HL-60/S4 treated with retinoic acid at 250 ng/mL for 4 days and 3 days (cell line): Measurements from ENCODE around the gene OR10S1.
"Not testable (repeated sequence)": the region's sequence is repeated elsewhere in the genome, so short reads cannot be mapped to it uniquely, and the experiment has no call there.

Source experiments
- in situ Hi-C: fragments of 300-500 bp; cut with MboI; formaldehyde crosslinking; loops from 2 replicates; pipeline ENCODE4 v1.7.0; 2022; ENCODE audit warnings: low sequenced_read_pairs

The OR10S1 gene, protein sequence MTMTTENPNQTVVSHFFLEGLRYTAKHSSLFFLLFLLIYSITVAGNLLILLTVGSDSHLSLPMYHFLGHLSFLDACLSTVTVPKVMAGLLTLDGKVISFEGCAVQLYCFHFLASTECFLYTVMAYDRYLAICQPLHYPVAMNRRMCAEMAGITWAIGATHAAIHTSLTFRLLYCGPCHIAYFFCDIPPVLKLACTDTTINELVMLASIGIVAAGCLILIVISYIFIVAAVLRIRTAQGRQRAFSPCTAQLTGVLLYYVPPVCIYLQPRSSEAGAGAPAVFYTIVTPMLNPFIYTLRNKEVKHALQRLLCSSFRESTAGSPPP

DNA sequence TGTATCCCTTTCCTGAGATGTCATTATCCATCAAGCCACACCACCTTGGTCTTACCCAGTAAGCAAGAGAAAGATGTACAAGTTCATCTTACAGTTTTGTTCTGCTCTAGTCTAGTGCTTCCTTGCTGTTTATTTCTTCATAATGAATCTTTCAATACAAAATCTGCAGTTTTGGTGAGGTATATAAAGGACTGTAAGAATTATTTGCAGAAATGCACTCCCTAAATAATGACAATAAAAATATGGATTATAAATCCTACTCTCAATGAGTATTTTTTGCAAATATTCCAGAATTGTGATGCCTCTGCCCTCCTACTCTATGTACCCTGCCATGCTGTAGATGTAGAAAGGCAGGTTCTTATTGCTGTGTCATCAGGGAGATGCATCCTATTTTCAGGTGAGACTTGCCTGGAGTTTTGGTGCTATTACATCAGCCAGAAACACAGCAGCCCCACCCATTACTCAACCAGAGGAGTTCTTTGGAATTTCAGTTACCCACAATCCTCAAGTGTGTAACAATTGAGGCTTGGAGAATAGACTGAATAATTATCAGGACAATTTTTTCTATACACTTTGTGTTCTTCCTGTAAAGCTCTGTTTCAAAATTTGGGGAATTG lies at the start of gene OR10S1:
Gene OR10S1 (minus strand): TSS at position 51 of the 617 bp plus-strand sequence. CDS start 117 bp downstream, outside the sequence.
- in situ Hi-C loops, result no loop called here

- in situ Hi-C loops, result no loop called here
Observed at GRCh38 chr11:124026498-124026897, 48.9 kb upstream of the OR10S1 start, which contains the start of gene OR10G8. OR10G8 (plus strand) TSS chr11:124026798; CDS start chr11:124029623, 2,825 bp downstream.

- in situ Hi-C loops, result not testable (repeated sequence)
Observed at GRCh38 chr11:124015837-124016236, 38.3 kb upstream of the OR10S1 start.

- in situ Hi-C loops, result no loop called here
Observed at GRCh38 chr11:124012697-124013096, 35.1 kb upstream of the OR10S1 start, which contains the start of gene OR10G4. OR10G4 (plus strand) TSS chr11:124012997; CDS start chr11:124015575, 2,578 bp downstream.

GRCh38 chr11:123995119-123995518 lies 17.5 kb upstream of the OR10S1 start, which contains the start of gene OR10G6:
OR10G6 (minus strand) TSS chr11:123995161; CDS start chr11:123995161, 0 bp downstream.
- in situ Hi-C loops, result no loop called here

- in situ Hi-C loops, result no loop called here
Observed at GRCh38 chr11:123979311-123979710, 1.7 kb upstream of the OR10S1 start.

GRCh38 chr11:123976770-123977560 lies 616 bp downstream of the OR10S1 start:
- in situ Hi-C loops, result no loop called here

GRCh38 chr11:123973816-123974215 lies 3.8 kb downstream of the OR10S1 start:
- in situ Hi-C loops, result no loop called here

DNA sequence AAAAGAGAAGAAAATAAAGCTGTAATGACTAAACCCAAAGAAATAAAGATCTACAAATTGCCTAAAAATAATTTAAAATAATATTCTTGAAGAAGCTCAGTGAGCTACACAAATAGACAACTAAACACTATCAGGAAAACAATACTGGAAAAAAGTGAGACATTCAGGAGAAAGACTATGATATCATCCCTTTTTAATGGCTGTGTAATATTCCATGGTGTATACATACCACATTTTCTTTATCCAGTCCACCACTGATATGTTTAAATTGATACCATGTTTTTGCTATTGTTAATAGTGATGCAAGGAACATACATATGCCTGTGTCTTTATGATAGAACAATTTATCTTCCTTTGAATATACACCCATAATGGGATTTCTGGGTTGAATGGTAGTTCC lies 20.8 kb downstream of the OR10S1 start:
- in situ Hi-C loops, result no loop called here

GRCh38 chr11:123945132-123945531 lies 32.4 kb downstream of the OR10S1 start:
- in situ Hi-C loops, result no loop called here

GRCh38 chr11:123943738-123944137 lies 33.8 kb downstream of the OR10S1 start, which contains the start of gene OR6T1:
OR6T1 (minus strand) TSS chr11:123943838; CDS start chr11:123943838, 0 bp downstream.
- in situ Hi-C loops, result no loop called here

DNA sequence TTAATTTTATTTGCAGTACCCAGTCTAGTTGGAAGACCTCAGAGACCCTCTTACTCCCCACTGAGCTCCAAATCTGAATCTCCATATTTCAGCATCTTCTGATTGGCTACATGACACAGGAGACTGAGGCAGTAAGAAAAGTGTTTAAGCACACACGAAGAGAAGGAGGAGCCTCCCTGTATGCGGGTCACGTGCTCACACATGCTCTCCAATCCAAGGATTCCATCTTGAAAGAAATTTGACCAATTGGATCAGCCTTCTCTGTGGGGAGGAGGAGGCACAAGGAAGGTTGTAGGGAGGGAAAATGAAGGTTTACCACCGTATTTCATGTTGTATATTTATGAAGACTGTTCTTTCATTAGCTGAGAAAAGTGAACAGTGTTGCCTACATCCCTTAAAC lies 35.2 kb downstream of the OR10S1 start:
- in situ Hi-C loops, result no loop called here

- in situ Hi-C loops, result no loop called here
Observed at GRCh38 chr11:123939317-123939716, 38.3 kb downstream of the OR10S1 start, which contains the start of gene OR4D5. OR4D5 (plus strand) TSS chr11:123939617; CDS start chr11:123939617, 0 bp downstream.
